HEK293 (cell line): Measurements from ENCODE around the gene PRR11.

ENCODE experiments used
- CTCF ChIA-PET: fragments of 350-600 bp; formaldehyde crosslinking; extraction: SDS; loops from one replicate; lab custom pipeline; 2021; ENCODE audit warnings: antibody characterized with exemption; lab: Yijun Ruan, JAX
- POLR2A ChIA-PET: fragments of 300-600 bp; formaldehyde crosslinking; extraction: SDS; loops from one replicate; lab custom pipeline; 2020; ENCODE audit warnings: antibody characterized with exemption, inconsistent platforms; lab: Yijun Ruan, JAX
- H3K27ac ChIP-seq: fragments of 200-500 bp; sonication (Bioruptor generic); 2 replicates; pipeline ENCODE4 v1.5.1; 2014; ENCODE audit warnings: low read depth, low read length, control low read depth, inconsistent platforms; ENCODE audit errors: extremely low read depth
- H3K36me3 ChIP-seq, 2 experiments: fragments of 200-500 bp in 1 of 2; sonication (Bioruptor generic) in 1 of 2; 1 replicate in 1 of 2; 2 replicates in 1 of 2; pipeline ENCODE4 v1.5.1; 2014 to 2017; ENCODE audit warnings: inconsistent platforms in 2 of 2, low read length in 2 of 2; ENCODE audit not compliant: control insufficient read depth in 2 of 2, insufficient read depth in 1 of 2
- H3K4me1 ChIP-seq: fragments of 200-500 bp; sonication (Bioruptor generic); 2 replicates; pipeline ENCODE4 v1.5.1; 2014; ENCODE audit warnings: mild to moderate bottlenecking, low read length, inconsistent platforms; ENCODE audit not compliant: control insufficient read depth, insufficient read depth
- H3K4me3 ChIP-seq: 2 replicates; pipeline ENCODE4 v1.5.1; 2011; ENCODE audit warnings: low read depth, mild to moderate bottlenecking, control low read depth, low read length, moderate library complexity
- H3K9me3 ChIP-seq: fragments of 200-500 bp; sonication (Bioruptor generic); 2 replicates; pipeline ENCODE4 v1.5.1; 2014; ENCODE audit warnings: low read depth, low read length, inconsistent platforms; ENCODE audit not compliant: control insufficient read depth, insufficient read depth
- GLI2 ChIP-seq: fragments of 450-650 bp; formaldehyde crosslinking; IDR thresholded peaks from 2 replicates; pipeline ENCODE4; 2017; ENCODE audit warnings: missing biosample characterization, missing genetic modification characterization, low read depth, borderline replicate concordance
- HOXA7 ChIP-seq: sonication (generic); formaldehyde crosslinking; IDR thresholded peaks from 2 replicates; pipeline ENCODE4 v1.8.1; 2022; ENCODE audit warnings: missing genetic modification reagents, borderline replicate concordance
- REPIN1 ChIP-seq: fragments of 450-650 bp; formaldehyde crosslinking; IDR thresholded peaks from 2 replicates; pipeline ENCODE4 v1.5.1; 2017; ENCODE audit warnings: missing biosample characterization, missing genetic modification characterization, low read depth
- ZIC2 ChIP-seq: fragments of 450-650 bp; formaldehyde crosslinking; IDR thresholded peaks from 2 replicates; pipeline ENCODE4 v1.5.1; 2016; ENCODE audit warnings: missing biosample characterization, missing genetic modification characterization
- ZNF132 ChIP-seq: fragments of 450-650 bp; formaldehyde crosslinking; IDR thresholded peaks from 2 replicates; pipeline ENCODE4 v1.5.1; 2017; ENCODE audit warnings: missing biosample characterization, missing genetic modification characterization, borderline replicate concordance
- ZNF140 ChIP-seq: fragments of 450-650 bp; formaldehyde crosslinking; IDR thresholded peaks from 2 replicates; pipeline ENCODE4 v1.5.1; 2016; ENCODE audit warnings: missing biosample characterization, missing genetic modification characterization
- ZNF202 ChIP-seq: fragments of 450-650 bp; formaldehyde crosslinking; IDR thresholded peaks from 2 replicates; pipeline ENCODE4 v1.5.1; 2016; ENCODE audit warnings: missing biosample characterization, missing genetic modification characterization, borderline replicate concordance
- ZNF24 ChIP-seq: fragments of 450-650 bp; formaldehyde crosslinking; IDR thresholded peaks from 2 replicates; pipeline ENCODE4 v1.5.1; 2016; ENCODE audit warnings: missing biosample characterization, missing genetic modification characterization
- ZNF324 ChIP-seq: fragments of 450-650 bp; formaldehyde crosslinking; IDR thresholded peaks from 2 replicates; pipeline ENCODE4 v1.5.1; 2016; ENCODE audit warnings: missing biosample characterization, missing genetic modification characterization
- ZNF501 ChIP-seq: fragments of 450-650 bp; formaldehyde crosslinking; IDR thresholded peaks from 2 replicates; pipeline ENCODE4 v1.5.1; 2016; ENCODE audit warnings: missing biosample characterization, missing genetic modification characterization
- ZNF518A ChIP-seq: fragments of 450-650 bp; formaldehyde crosslinking; conservative IDR thresholded peaks from 2 replicates; pipeline ENCODE4 v1.5.1; 2016; ENCODE audit warnings: low read depth, missing biosample characterization, missing genetic modification characterization
- ZNF561 ChIP-seq: fragments of 450-650 bp; IDR thresholded peaks from 2 replicates; pipeline ENCODE4 v1.5.1; 2018; ENCODE audit warnings: missing biosample characterization, missing genetic modification characterization, borderline replicate concordance
- ZNF580 ChIP-seq: fragments of 450-650 bp; formaldehyde crosslinking; IDR thresholded peaks from 2 replicates; pipeline ENCODE4 v1.5.1; 2016; ENCODE audit warnings: missing biosample characterization, missing genetic modification characterization
- ZNF654 ChIP-seq: fragments of 450-650 bp; formaldehyde crosslinking; IDR thresholded peaks from 2 replicates; pipeline ENCODE4 v1.5.1; 2016; ENCODE audit warnings: low read depth, missing biosample characterization, missing genetic modification characterization
- ZNF677 ChIP-seq: fragments of 450-650 bp; IDR thresholded peaks from 2 replicates; pipeline ENCODE4 v1.5.0; 2018; ENCODE audit warnings: missing biosample characterization, mild to moderate bottlenecking, missing genetic modification characterization, moderate library complexity
- ZNF776 ChIP-seq: fragments of 450-650 bp; formaldehyde crosslinking; IDR thresholded peaks from 2 replicates; pipeline ENCODE4 v1.5.0; 2017; ENCODE audit warnings: missing biosample characterization, missing genetic modification characterization, borderline replicate concordance
- ZNF785 ChIP-seq: fragments of 450-650 bp; formaldehyde crosslinking; IDR thresholded peaks from 2 replicates; pipeline ENCODE4 v1.5.1; 2016; ENCODE audit warnings: missing biosample characterization, missing genetic modification characterization
- ZNF830 ChIP-seq: fragments of 450-650 bp; IDR thresholded peaks from 2 replicates; pipeline ENCODE4 v1.5.0; 2018; ENCODE audit warnings: missing biosample characterization, missing genetic modification characterization, low read depth, mild to moderate bottlenecking, moderate library complexity

Gene PRR11

GRCh38 chr17:59230764-59231163 is 75.2 kb downstream of the PRR11 start:
- Histone ChIP-seq H3K9me3 (no peaks in the 10 kb centered on the region), H3K27ac (no peak overlapping the region), H3K4me3 (no peak overlapping the region), H3K4me1 (no peaks in the 10 kb centered on the region), H3K36me3 (no peaks in the 10 kb centered on the region; a peak in 1 of 3 replicates)
- POLR2A ChIA-PET = no interaction called here
- CTCF ChIA-PET = interaction anchor here (0.7 kb wide), 1 partner anchor 23 kb away, joined by 3 read pairs; no protein-coding TSS in a partner anchor
- TF ChIP-seq ZNF518A (tag by site-specific recombination) = no peak
- TF ChIP-seq ZNF561 (tag by site-specific recombination) = no peak
- TF ChIP-seq ZNF654 (tag by site-specific recombination) = no peak
- TF ChIP-seq REPIN1 (tag by site-specific recombination) = no peak

GRCh38 chr17:59234631-59235030 is 79.1 kb downstream of the PRR11 start:
- TF ChIP-seq ZNF785 (tag by site-specific recombination) (no peak), ZNF24 (tag by site-specific recombination) (no peak), ZNF580 (tag by site-specific recombination) (no peak), ZNF501 (tag by site-specific recombination) (no peak), ZNF140 (tag by site-specific recombination) (no peak), ZNF202 (tag by site-specific recombination) (no peak), ZNF830 (tag by site-specific recombination) (no peak), GLI2 (tag by site-specific recombination) (no peak), HOXA7 (CRISPR knock-in tag) (no peak), ZNF776 (tag by site-specific recombination) (no peak), ZNF677 (no peak)
- Histone ChIP-seq H3K4me3 (no peak overlapping the region), H3K27ac (no peak overlapping the region), H3K4me1 (no peaks in the 10 kb centered on the region), H3K9me3 (no peaks in the 10 kb centered on the region), H3K36me3 (no peaks in the 10 kb centered on the region; a peak in 1 of 3 replicates)
- ChIA-PET POLR2A (no interaction called here), CTCF (interaction anchor here (0.6 to 1.5 kb wide), 4 partner anchors 15 to 931 kb away, joined by 3 to 4 read pairs (median 3); partner anchors contain the start of gene GDPD1)

GRCh38 chr17:59238906-59239305 is 83.4 kb downstream of the PRR11 start:
- ChIA-PET CTCF (interaction anchor here (0.6 to 0.7 kb wide), 2 partner anchors 29 to 508 kb away, joined by 3 read pairs; no protein-coding TSS in a partner anchor), POLR2A (no interaction called here)
- Histone ChIP-seq H3K27ac (no peak overlapping the region), H3K36me3 (no peaks in the 10 kb centered on the region; a peak in 1 of 3 replicates), H3K4me3 (no peak overlapping the region), H3K9me3 (no peaks in the 10 kb centered on the region), H3K4me1 (no peaks in the 10 kb centered on the region)
- TF ChIP-seq ZNF132 (tag by site-specific recombination) (no peak), ZIC2 (tag by site-specific recombination) (no peak), ZNF324 (tag by site-specific recombination) (no peak)
